ENCODE results near the gene CABP1.

DNA sequence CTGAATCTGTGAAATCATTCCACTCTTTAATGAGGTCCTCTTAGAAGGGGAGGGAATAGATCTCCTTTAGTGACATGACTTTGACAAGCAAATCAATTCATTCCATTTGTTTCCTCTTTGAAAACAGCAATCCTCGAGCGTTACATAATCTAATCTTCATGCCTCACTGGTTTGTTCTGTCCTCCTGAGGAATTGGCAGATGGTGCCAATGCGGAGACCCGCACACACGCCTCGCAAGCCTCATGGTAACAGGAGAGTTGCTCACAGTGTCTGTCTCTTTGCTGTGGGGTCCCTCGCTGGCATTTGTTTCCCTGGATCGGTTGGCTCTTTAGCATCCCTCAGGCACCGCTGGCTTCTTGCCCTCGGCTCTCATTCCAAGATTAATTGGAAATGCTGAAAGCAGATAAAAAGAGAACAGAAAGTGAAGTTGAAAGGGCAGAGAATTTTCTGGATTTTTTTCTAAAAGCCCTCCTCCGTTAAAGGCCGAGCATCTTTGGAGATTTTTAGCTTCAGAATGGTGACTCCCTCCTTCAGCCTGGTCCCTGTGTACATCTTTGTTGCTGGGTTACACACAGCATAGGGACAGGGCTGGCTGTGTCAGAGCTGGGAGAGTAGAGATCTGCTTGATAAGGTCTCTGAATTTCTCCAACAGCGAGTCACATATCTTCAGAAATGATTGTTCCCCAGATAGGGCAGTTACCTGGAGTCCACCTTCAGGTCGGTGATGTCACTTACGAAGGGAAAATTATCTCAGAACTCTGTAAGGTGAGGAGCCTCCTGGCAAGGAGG is 10.1 kb upstream of the CABP1 start:
- TF ChIP-seq, protein P1, sequence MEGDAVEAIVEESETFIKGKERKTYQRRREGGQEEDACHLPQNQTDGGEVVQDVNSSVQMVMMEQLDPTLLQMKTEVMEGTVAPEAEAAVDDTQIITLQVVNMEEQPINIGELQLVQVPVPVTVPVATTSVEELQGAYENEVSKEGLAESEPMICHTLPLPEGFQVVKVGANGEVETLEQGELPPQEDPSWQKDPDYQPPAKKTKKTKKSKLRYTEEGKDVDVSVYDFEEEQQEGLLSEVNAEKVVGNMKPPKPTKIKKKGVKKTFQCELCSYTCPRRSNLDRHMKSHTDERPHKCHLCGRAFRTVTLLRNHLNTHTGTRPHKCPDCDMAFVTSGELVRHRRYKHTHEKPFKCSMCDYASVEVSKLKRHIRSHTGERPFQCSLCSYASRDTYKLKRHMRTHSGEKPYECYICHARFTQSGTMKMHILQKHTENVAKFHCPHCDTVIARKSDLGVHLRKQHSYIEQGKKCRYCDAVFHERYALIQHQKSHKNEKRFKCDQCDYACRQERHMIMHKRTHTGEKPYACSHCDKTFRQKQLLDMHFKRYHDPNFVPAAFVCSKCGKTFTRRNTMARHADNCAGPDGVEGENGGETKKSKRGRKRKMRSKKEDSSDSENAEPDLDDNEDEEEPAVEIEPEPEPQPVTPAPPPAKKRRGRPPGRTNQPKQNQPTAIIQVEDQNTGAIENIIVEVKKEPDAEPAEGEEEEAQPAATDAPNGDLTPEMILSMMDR (conservative IDR thresholded peaks at IDR 0.05; ENCODE audit: low read depth, low read length): no peak
- TF ChIP-seq EZH2 (IDR thresholded peaks at IDR 0.05; ENCODE audit: borderline replicate concordance, low read depth, low read length, poor library complexity, severe bottlenecking): no peak

Measured in A673 (cell line).